GM18517 (cell line): ENCODE measurements around the gene FCHSD2.
A peak's percentile ranks its signal among the peaks of the same experiment; 100 is the strongest.

Source experiments
- ATAC-seq: cut with Tn5 transposase; IDR thresholded peaks from one replicate; pipeline ENCODE4 v1.9.1; 2021; ENCODE audit warnings: mild to moderate bottlenecking, moderate library complexity; ENCODE audit not compliant: unreplicated experiment

The FCHSD2 gene

DNA sequence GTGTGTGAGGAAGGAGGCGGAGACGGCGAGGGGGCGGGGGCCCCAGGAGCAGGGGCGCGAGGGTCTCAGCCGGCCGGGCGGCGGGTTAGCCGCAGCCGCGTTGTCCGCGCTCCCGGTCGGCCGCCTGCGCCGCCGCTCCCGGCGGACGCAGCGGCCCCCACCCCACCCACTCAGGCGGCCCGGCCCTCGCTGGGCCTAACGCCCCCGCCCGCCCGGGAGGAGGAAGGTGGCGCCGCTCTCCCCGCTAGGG lies at the start of gene FCHSD2:
TSS of gene FCHSD2 (minus strand) at position 191 of the 250 bp plus-strand sequence. CDS start 441 bp downstream, outside the sequence.
- no peak for ATAC-seq

DNA sequence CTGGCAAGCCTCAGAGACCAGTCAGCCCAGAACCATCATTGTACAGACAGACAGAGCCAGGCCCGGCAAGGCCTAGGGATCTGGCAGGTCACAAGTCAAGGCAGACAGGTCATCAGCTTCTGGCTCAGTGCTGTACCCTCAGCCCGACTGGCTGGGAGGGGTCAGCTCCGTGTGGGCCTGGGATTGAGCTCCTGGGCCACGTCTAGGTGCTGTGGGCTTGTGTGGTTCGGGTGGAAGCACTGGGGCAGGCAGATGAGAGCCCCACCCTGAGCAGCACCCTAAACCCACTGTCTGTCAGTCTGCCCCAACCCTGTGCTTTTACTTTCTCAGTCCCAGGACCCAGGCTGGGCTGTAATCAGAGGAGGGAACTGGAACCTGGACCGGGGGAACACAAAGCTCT lies 49.0 kb upstream of the FCHSD2 start:
- no peak for ATAC-seq

DNA sequence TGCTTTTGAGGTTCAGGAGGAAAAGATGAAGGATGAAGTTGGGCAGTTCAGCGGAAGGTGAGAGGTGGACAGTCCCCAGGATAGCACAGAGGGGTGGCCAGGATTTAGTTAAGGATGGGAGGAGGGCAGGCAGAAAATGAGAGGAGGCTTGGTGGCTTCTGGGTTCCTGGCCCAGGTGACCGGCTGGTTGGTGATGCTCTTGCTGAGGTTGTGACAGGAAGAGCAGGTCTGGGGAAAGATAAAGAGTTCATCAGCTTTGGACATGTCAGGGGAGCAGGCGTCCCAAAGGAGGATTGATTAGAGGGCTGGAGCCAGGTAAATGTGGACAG lies 48.4 kb upstream of the FCHSD2 start:
- no peak for ATAC-seq

DNA sequence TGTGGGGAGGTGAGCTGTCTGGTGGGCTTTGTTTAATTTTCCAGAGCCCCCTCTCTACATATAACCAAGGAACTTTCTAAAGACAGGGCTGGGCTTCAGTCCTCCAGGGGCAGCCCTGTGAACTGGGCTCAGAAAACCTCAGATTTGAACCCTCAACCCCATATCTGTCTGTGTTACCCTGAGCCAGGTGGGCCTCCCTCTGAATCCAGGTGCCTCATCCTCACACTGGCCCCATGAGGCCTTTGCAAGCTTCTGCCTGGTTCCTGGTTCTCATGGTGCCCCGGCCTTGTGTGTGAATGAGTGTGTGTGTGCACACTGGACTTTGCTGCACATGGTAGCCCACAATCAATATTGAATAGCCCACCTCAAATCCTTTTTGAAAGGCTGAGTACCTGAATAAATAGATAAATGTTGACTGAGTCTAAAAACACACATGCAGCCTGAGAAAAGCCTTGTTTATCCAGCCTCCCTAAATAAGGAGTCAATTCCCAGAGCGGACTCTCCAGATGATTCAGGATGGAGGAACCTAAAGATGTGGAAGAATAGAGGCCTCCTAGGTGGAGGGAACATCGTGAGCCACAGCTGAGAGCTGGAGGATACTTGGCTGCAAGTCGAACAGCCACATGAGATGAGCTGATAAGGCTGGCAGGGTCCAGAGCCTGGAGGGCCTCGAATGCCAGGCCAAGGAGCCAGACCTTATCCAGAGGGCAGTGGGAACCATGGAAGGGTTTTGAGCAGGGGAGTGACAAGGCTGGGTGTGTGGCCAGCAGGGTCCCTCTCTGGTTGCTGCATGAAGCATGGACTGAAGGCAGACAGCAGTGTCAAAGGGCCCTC lies 47.8 kb upstream of the FCHSD2 start:
- no peak for ATAC-seq

DNA sequence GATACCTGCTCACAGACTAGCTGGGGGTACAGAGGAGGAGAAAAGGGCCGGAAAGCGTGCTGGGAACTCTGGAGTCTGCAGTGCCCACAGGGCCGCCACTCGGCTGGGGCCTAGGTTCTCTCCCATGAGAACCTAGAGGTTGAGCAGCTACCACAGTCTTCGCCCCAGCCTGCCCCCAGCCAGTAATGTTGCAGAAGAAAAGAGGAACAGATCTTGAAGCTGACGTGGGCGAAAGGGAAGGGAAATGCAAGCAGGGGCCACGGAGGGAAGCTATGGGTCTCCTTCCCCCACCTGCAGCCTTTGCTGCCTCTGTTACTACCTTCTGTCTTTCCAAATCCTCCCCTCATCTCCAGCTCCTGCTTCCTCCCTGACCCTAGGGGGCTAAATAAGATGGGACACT lies 47.2 kb upstream of the FCHSD2 start:
- ATAC-seq = no peak

DNA sequence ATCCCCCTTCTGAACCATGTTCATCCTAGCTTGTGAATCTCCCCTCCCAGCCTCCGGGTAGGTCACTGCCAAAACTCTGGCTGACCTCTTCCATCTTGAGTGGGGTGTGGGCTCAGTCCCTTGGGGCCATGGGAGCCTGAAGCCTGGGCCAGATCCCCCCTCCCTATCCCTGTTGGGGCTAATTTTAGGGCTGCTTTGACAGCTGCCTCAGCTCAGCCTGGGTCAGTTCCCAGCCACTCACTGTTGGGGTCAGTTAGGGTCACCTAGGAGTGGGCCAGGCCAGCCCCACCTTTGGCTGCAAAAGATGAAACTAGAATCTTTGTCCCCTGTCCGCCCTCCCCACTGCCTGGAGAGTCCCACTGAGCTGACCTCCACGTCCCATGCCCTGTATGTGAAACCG lies 46.2 kb upstream of the FCHSD2 start:
- no peak for ATAC-seq

DNA sequence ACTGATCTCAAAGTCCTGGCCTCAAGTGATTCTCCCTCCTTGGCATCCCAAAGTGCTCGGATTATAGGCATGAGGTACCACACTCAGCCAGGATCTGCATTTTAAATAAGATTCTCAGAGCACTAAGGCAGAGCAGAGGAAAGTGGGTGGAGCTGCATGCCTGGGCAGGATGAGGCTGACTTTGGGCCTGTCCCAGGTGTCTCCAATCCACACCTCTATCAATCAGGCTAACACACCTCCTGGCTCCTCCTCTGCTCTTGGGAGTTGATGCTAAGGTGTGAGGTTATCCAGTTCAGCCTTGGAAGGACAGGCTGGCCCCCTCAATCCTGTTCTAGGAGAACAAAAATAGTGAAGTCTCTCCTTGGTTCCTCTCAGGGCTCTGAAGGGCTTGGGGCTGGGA lies 45.7 kb upstream of the FCHSD2 start:
- ATAC-seq = no peak

DNA sequence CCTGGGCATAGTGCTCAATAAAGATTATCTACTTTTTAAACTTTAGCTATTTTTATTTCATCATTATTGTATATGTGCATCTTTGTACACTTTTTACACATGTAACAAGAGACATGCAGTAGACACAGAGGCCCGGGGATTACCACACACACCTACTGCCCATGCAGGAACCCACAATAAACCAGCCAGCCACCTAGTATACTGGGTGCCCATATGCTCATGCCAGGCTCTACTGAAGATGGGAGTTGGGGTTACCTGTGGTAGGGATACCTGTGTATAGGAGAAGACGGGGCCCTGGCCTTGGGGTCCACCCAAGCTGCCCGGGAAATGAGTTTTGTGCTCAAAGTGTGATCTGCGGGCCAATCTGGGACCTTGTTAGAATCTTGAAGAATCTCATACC lies 44.8 kb upstream of the FCHSD2 start:
- no peak for ATAC-seq

DNA sequence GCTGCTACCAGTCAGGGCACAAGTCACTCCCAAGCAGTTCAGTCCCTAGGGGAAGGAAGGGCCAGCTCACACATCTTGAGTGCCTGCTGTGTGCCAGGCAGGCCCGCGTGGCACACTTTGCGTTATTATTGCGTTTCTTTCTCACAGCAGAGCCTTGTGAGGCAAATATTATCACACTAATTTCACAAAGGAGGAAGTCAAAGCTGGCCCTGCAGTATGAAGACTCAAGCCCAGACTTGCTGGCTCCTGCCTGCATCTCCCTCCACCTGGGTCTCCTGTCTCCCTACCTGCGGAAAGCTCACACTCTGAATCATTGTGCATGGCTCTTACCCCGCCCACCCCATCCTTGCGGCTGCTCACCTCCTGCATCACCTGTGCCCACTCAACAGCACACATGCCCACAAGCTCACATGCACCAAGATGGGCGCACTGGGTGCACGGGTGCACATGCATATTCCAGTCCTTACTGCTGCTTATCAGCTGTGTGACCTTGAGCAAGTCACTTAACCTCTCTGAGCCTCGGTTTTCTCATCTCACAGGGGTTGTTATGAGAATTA lies 44.3 kb upstream of the FCHSD2 start:
- ATAC-seq = no peak

DNA sequence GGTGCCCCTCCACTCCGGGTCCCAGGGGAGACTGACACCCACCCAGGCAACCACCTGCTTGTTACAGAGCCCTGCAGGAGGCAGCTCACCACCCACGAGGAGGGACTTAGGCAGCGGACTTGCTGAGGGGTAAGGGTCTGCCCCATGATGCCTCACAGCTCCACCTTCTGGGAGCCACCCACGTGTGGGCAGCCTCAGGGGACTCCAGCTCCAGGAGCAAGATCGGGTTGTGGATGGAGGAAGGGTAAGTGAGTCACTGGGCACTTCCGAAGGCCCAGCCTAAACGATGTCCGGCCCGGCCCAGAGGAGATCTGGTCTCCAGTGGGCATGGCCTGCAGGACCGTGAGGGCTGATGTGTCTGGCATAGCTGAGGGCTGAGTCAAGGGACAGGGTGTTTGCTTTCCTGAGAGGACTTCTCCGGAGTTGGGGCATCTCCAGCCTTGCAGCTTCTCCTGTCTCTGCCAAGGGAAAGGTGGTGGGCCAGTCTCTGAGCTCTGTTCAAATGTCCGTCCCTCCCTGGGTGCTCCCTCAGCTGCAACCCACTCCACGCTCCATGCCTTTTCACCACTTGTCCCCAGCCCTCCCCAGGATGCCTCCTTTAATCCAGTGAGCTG lies 43.7 kb upstream of the FCHSD2 start:
- no peak for ATAC-seq

DNA sequence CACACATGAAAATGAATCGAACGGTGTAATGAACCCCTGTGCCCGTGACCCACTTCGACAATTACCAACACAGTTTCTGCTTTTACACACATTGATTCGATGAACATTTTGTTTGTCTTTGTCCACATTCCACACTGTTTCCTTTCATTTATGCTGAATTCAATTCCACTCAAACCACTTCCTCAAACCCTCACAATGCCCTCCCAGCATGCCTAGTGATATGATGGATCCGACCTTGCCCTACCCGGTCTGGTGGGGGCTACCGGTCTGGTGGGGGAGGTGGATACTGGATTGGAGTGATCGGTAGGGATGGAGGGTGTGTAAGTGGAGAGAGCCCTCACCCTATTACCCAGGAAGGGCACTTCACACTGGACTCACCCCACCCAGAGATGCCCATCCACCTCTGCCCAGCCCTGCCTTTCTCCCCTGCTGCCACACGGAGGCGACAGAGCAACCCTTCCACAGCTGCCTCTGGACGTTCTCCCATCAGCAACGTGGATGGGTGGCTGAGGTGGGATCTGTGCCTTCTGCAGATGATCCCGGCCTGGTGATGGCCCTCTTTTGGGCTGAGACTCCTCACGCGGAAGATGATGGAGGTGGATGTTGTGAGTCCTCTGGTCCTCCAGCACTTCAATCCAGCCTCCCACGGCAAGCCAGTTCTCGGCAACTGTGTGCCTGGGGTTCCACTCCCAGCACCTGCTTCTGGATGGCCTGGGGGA lies 43.0 kb upstream of the FCHSD2 start:
- no peak for ATAC-seq

DNA sequence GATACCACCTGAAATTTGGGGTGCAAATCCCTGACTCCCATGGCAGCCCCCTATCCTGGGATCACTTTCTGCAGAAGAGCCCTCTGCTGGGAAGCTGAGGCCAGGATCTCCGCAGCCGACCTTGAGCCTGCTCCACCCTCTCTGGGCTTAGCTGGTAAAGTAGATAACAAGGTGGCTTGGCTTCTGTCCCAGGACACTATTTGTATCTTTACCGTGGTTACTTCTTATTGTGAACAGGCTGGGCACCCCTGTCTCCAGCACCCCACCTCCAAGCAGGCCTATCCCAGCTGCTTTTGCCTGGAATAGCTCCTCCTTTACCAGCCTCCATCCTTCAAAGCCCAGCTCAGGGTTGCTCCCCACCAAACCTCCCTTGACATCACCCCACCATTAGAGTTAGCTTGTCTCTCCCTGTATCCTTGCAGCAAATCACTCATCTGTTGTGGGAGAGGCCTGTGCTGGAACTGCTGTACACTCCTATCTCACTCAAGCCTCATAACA lies 40.8 kb upstream of the FCHSD2 start:
- no peak for ATAC-seq

DNA sequence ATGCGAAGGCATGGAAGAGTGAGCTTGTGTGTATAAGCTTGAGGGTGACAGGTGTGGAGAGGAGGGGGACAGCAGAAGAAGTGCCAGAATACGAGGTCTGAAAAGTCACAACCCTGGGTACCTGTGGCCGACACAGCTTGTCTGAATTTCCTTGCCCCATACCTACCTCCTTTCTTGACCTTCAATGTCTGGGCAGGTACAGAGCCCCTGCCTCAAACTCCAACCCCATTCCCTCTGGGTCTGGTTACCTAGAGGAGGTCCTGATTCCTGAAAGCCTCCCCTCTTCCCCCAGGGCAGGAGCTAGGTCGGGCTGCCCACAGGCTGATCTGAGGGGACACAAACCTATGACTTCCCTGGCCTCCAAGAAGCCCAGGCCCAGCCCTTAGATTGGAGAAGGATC lies 36.6 kb upstream of the FCHSD2 start:
- ATAC-seq = no peak

DNA sequence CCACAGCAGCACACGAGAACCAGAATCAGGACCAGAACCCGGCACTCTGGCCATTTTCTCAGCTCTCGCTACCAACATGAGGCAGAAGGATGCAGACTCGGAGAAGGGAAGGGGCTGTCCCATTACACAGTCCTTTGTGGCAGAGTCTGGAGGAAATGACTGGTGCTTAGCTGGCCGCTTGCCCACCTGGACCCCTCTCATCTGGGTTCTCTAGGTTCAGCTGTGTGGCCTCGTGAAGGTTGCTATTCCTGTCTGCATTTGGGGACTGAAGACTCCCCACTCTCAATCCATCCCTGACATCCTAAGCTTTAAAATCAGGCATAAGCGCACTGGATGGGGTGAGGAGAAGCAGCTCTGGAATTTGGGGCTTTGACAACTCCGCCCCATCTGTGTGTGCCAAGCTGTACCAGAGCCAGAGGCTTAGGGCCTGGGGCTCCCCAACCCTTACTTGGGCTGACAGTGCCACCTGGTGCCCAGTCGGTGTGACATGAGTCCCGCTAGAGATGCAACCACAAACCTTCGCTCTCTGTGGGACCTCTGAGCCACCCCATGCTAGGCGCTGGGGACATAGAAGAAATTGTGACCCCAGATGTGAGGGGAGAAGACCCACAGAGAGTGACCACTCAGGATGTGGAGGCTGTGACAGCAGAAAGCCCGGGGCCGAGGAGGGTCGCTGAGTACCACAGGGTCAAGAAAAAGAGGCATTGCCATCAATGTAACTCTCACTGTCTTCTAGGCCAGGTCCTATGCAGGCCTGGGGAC lies 35.8 kb upstream of the FCHSD2 start:
- peak; percentile 78 for ATAC-seq

DNA sequence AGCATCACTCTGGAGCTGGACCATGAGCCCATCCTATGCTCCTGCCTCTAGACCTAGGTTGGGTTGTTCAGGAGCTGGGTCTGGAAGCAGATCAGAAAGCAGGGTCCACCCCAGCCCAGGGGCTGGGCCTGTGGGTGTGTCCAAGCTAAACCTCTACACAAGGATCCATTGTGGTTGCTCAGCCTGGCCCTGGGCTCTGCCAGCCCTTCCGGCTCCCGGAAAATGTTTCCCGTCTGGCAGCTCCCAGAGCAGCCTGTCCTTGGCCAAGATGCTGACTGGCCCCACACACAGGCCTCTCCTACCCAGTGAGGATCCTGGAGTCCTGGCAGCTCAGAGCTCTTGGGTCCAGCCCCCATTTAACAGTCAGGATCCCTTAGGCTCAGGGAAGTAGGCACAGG lies 35.3 kb upstream of the FCHSD2 start:
- no peak for ATAC-seq

DNA sequence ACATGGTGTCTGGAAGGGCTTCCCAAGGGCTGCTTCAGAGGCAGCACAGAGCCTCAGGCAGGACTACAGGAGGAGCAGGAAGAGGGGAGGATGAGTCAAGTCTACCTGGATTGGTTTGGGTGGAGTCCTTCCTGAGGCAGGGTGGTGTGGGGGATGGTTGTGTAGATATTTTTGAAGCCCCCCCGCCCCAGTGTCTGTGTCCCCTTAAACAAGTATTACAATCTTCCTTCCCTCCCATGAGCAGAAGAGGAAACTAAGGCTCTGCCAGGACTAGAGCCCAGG lies 34.7 kb upstream of the FCHSD2 start:
- no peak for ATAC-seq

DNA sequence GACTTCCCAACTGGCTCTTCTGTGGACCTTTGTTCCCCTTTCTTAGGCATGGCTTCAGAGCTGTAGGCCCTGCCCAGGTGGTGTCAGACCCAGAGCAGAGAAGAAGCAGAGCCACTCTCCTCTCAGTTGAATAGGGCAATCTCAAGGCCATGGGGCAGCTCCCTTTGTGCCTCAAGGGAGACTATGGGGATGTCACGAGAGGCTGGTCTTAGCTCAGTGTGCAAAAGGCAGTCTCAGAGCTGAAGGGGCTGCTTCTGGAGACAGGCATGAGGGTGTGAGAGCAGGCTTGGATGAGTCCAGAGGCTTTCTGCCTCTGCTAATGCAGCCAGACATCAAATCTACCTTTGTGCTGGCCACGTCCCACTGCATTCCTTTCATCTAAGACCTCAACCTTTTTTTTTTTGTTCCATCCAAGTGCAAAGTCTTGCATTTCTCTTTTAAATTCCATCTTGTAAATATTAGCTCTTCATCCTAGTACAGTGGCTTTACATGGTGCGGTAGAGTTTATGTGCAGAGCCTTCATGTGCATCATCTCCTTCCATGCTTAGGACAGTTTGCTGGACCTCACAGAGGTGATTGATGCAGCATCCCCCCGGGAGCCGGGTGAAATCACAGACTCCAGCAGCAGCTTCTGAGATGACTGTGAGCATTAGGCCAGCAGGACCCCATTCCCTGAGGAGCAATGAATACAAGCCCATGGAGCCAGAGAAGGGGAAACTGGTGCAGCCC lies 34.2 kb upstream of the FCHSD2 start:
- ATAC-seq = no peak

DNA sequence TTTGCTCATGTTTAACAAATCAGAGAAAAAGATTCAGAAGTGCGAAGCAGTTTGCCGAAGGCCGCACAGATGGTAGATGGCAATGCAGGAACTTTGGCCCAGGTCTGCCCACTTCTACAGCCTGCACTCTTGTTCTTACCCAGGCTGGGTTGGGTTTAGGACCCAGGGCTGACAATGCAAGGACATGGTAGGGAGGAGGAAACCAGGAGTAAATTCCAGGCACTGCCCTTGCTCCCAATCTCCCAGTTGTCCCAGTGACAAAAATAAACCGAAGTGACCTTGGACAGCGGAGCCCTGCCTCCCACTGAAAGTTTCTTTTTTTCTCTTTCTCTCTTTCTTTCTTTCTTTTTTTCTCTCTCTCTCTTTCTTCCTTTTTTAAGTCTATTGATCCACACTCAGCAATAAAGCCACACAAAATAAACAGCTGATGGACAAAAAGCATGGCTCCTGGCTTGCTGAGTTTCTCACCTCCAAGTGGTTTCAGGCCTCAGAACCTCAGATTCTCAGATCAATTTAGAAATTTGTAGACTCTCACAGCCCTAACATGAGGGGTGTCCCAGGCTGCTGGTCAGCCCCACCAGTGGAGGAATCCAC lies 33.5 kb upstream of the FCHSD2 start:
- ATAC-seq = no peak

DNA sequence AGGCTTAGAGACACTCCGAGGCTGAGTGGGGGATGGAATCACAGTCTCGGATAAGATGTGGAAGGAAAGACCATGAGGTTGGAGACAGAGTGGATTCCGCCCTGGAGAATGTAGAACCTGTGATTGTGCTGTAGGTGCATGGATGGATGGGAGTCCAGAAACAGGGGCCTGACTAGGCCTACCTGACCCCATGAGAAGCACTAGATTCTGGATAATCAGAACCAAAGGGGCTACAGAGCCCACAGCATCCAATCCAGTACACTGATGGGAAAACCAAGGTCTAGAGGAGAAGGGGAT lies 32.3 kb upstream of the FCHSD2 start:
- no peak for ATAC-seq

DNA sequence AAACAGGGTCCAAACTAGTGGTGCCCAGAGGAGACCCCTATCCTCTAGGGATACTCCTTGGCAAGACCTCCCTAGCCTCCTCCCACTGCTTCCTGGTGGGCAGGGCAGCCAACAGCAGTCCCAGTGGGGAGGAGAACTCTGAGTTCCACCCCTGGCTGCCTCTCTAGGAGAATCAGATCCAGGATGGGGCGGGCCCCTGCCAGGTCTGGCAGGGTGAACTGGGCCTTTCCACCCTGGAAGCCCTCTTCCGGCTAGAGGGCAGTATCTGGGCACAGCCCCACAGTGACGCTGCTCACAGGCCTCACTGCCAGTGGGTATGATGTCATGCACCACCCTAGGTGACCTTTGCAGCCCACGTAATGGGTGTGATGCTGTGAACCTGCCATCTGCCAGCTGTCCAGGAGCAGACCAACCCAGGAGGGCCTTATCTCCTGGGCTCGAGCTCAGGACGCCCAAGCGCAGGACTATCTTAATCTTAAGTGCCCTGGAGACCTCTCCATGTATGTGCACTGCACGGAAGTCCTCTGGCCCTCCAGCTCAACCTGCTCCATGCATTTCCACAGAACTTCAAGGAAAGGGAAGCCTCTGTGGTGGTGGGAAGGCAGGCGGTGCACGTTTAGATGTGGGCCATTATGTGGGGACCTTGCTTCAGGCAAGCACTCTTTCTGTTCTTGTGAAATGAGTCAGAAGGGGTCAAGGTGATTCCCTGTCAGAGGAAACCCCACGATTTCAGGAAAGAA lies 31.8 kb upstream of the FCHSD2 start:
- no peak for ATAC-seq
